DND-41 (cell line): ENCODE measurements around the gene SETBP1.

Experiments
- ATAC-seq: fragments of 200-7000 bp; cut with Tn5 transposase; 3 replicates; pipeline ENCODE4 v1.9.1; 2021; ENCODE audit warnings: low read depth; ENCODE audit not compliant: insufficient read depth
- DNase-seq: peaks from one replicate; pipeline ENCODE4 v3.0.0-alpha.2; 2020
- H2AFZ ChIP-seq: 2 replicates; pipeline ENCODE4 v1.6.0; 2012; ENCODE audit warnings: low read depth, low read length
- H3K27ac ChIP-seq: 2 replicates; pipeline ENCODE4 v1.5.1; 2012; ENCODE audit warnings: low read length, inconsistent platforms
- H3K27me3 ChIP-seq: fragments of 200-600 bp; sonication (generic); 2 replicates; pipeline ENCODE4 v1.6.0; 2012; ENCODE audit warnings: low read length, mild to moderate bottlenecking, inconsistent platforms; ENCODE audit not compliant: insufficient read depth, poor library complexity
- H3K36me3 ChIP-seq: 2 replicates; pipeline ENCODE4 v1.5.1; 2012; ENCODE audit warnings: low read length, inconsistent platforms; ENCODE audit not compliant: insufficient read depth
- H3K4me1 ChIP-seq: 2 replicates; pipeline ENCODE4 v1.5.1; 2012; ENCODE audit warnings: mild to moderate bottlenecking, low read length; ENCODE audit not compliant: insufficient read depth
- H3K4me2 ChIP-seq: 2 replicates; pipeline ENCODE4 v1.6.0; 2012; ENCODE audit warnings: mild to moderate bottlenecking, moderate library complexity, low read length, inconsistent platforms; ENCODE audit not compliant: insufficient read depth
- H3K4me3 ChIP-seq, 2 experiments: fragments of 200-600 bp in 1 of 2; shearing (Covaris generic) in 1 of 2; 2 replicates each; pipeline ENCODE4 v1.5.1; 2012 to 2016; ENCODE audit warnings: inconsistent platforms in 2 of 2, low read length in 2 of 2, mild to moderate bottlenecking in 2 of 2, low read depth in 1 of 2, moderate library complexity in 1 of 2
- H3K79me2 ChIP-seq: 2 replicates; pipeline ENCODE4 v1.6.0; 2012; ENCODE audit warnings: low read length, inconsistent platforms; ENCODE audit not compliant: insufficient read depth
- H3K9ac ChIP-seq: 2 replicates; pipeline ENCODE4 v1.6.0; 2012; ENCODE audit warnings: low read depth, mild to moderate bottlenecking, inconsistent platforms, low read length, moderate library complexity
- H3K9me3 ChIP-seq: 2 replicates; pipeline ENCODE4 v1.5.1; 2012; ENCODE audit warnings: low read length, moderate library complexity, mild to moderate bottlenecking, inconsistent platforms; ENCODE audit not compliant: insufficient read depth, severe bottlenecking
- H4K20me1 ChIP-seq: 2 replicates; pipeline ENCODE4 v1.6.0; 2012; ENCODE audit warnings: low read length; ENCODE audit not compliant: insufficient read depth
- CTCF ChIP-seq: IDR thresholded peaks from 2 replicates; pipeline ENCODE4 v1.5.1; 2012; ENCODE audit warnings: borderline replicate concordance, low read length, moderate library complexity, mild to moderate bottlenecking; ENCODE audit not compliant: poor library complexity, severe bottlenecking; ENCODE audit errors: extremely low read depth
- EZH2 ChIP-seq: IDR thresholded peaks from 3 replicates; pipeline ENCODE4 v1.6.1; 2012; ENCODE audit warnings: borderline replicate concordance, low read depth, mild to moderate bottlenecking, moderate library complexity, low read length, inconsistent platforms; ENCODE audit not compliant: severe bottlenecking

The SETBP1 gene

GRCh38 chr18:44903327-44903726 lies 222.6 kb downstream of the SETBP1 start:
- H3K4me2 ChIP-seq: no peak overlapping the region
- no peaks in the 10 kb centered on the region for H3K79me2 ChIP-seq
- no peak for TF ChIP-seq CTCF
- no peak for TF ChIP-seq EZH2
- no peak overlapping the region for H3K9ac ChIP-seq
- no peak overlapping the region for H3K27ac ChIP-seq
- H2AFZ ChIP-seq: no peak overlapping the region
- no peak for DNase-seq
- no peaks in the 10 kb centered on the region for H3K27me3 ChIP-seq
- H4K20me1 ChIP-seq: no peaks in the 10 kb centered on the region
- ATAC-seq: no peak
- no peaks in the 10 kb centered on the region for H3K9me3 ChIP-seq
- H3K36me3 ChIP-seq: no peaks in the 10 kb centered on the region
- H3K4me3 ChIP-seq: no peak overlapping the region
- H3K4me1 ChIP-seq: no peaks in the 10 kb centered on the region

GRCh38 chr18:44904768-44905167 lies 224.1 kb downstream of the SETBP1 start:
- Histone ChIP-seq H3K36me3 (no peaks in the 10 kb centered on the region), H2AFZ (no peak overlapping the region), H4K20me1 (no peaks in the 10 kb centered on the region), H3K9ac (no peak overlapping the region), H3K27me3 (no peaks in the 10 kb centered on the region), H3K9me3 (no peaks in the 10 kb centered on the region), H3K4me3 (no peak overlapping the region), H3K79me2 (no peaks in the 10 kb centered on the region), H3K4me2 (no peak overlapping the region), H3K27ac (no peak overlapping the region), H3K4me1 (peaks cover 3% of the 10 kb centered on the region; the same call in 1 of the 2 replicates)
- ATAC-seq: peak; percentile 64; the same call in 2 of the 3 replicates
- no peak for DNase-seq
- TF ChIP-seq CTCF (no peak), EZH2 (no peak)

GRCh38 chr18:44909191-44909719 lies 228.6 kb downstream of the SETBP1 start:
- peak; percentile 38 for DNase-seq
- Histone ChIP-seq H3K27ac (no peak overlapping the region), H3K4me2 (no peak overlapping the region), H3K4me3 (no peak overlapping the region), H2AFZ (no peak overlapping the region), H3K79me2 (no peaks in the 10 kb centered on the region), H3K36me3 (no peaks in the 10 kb centered on the region), H3K9ac (no peak overlapping the region), H3K4me1 (peaks cover 6% of the 10 kb centered on the region; the same call in 1 of the 2 replicates), H3K27me3 (no peaks in the 10 kb centered on the region), H4K20me1 (no peaks in the 10 kb centered on the region), H3K9me3 (no peaks in the 10 kb centered on the region)
- no peak for TF ChIP-seq CTCF
- peak; percentile 81 for ATAC-seq

GRCh38 chr18:44911260-44911659 lies 230.6 kb downstream of the SETBP1 start:
- no peak for ATAC-seq
- H3K9me3 ChIP-seq: no peaks in the 10 kb centered on the region
- no peaks in the 10 kb centered on the region for H3K36me3 ChIP-seq
- H3K27ac ChIP-seq: no peak overlapping the region
- DNase-seq: no peak
- no peaks in the 10 kb centered on the region for H4K20me1 ChIP-seq
- H3K27me3 ChIP-seq: no peaks in the 10 kb centered on the region
- H3K9ac ChIP-seq: no peak overlapping the region
- H2AFZ ChIP-seq: no peak overlapping the region
- H3K79me2 ChIP-seq: no peaks in the 10 kb centered on the region
- no peak overlapping the region for H3K4me2 ChIP-seq
- H3K4me1 ChIP-seq: peaks cover 6% of the 10 kb centered on the region; the same call in 1 of the 2 replicates
- TF ChIP-seq EZH2 (no peak), CTCF (no peak)
- H3K4me3 ChIP-seq: no peak overlapping the region
